Mesenchymal stem cell (in vitro differentiated cells and primary cell): Measurements from ENCODE around the gene CES4A.
"Not testable (repeated sequence)": the region's sequence is repeated elsewhere in the genome, so short reads cannot be mapped to it uniquely, and the experiment has no call there.

Experiments
- DNase-seq: peaks from one replicate; pipeline ENCODE4 v3.0.0-alpha.2; 2013
- H2AFZ ChIP-seq: one replicate; pipeline ENCODE4 v1.6.1; 2013; ENCODE audit warnings: low read depth, mild to moderate bottlenecking, control low read depth, inconsistent platforms, low read length, moderate library complexity
- H2AK5ac ChIP-seq: 2 replicates; pipeline ENCODE4 v1.6.1; 2013; ENCODE audit warnings: low read length, moderate library complexity, mild to moderate bottlenecking, inconsistent platforms; ENCODE audit not compliant: severe bottlenecking
- H2BK120ac ChIP-seq: one replicate; pipeline ENCODE4 v1.6.1; 2013; ENCODE audit warnings: low read depth, mild to moderate bottlenecking, inconsistent platforms, low read length, moderate library complexity
- H2BK12ac ChIP-seq, 2 experiments: one replicate each; pipeline ENCODE4 v1.6.1; 2013; ENCODE audit warnings: inconsistent platforms in 2 of 2, low read length in 2 of 2, mild to moderate bottlenecking in 2 of 2, moderate library complexity in 2 of 2, control low read depth in 1 of 2
- H2BK15ac ChIP-seq: one replicate; pipeline ENCODE4 v1.6.1; 2013; ENCODE audit warnings: mild to moderate bottlenecking, low read depth, inconsistent platforms; ENCODE audit not compliant: poor library complexity, severe bottlenecking
- H2BK5ac ChIP-seq: 2 replicates; pipeline ENCODE4 v1.6.1; 2013; ENCODE audit warnings: low read depth, mild to moderate bottlenecking, low read length, control low read depth, inconsistent platforms; ENCODE audit not compliant: poor library complexity, severe bottlenecking
- H3K14ac ChIP-seq, 2 experiments: one replicate each; pipeline ENCODE4 v1.6.1; 2013; ENCODE audit warnings: inconsistent platforms in 2 of 2, low read length in 2 of 2, control low read depth in 1 of 2, mild to moderate bottlenecking in 1 of 2, moderate library complexity in 1 of 2
- H3K18ac ChIP-seq, 2 experiments: one replicate each; pipeline ENCODE4 v1.6.1; 2013; ENCODE audit warnings: inconsistent platforms in 2 of 2, low read length in 2 of 2, control low read depth in 1 of 2, low read depth in 1 of 2, mild to moderate bottlenecking in 1 of 2
- H3K23ac ChIP-seq, 2 experiments: one replicate each; pipeline ENCODE4 v1.6.1; 2013; ENCODE audit warnings: inconsistent platforms in 2 of 2, low read length in 2 of 2, mild to moderate bottlenecking in 2 of 2, moderate library complexity in 2 of 2, control low read depth in 1 of 2
- H3K27ac ChIP-seq: 2 replicates; pipeline ENCODE4 v1.5.1; 2013; ENCODE audit warnings: mild to moderate bottlenecking, moderate library complexity, low read length, control low read depth, inconsistent platforms; ENCODE audit not compliant: poor library complexity, severe bottlenecking
- H3K27me3 ChIP-seq, 2 experiments: 2 replicates each; pipeline versions ENCODE4 v1.6.1 to v1.7.0; 2013; ENCODE audit warnings: low read length in 2 of 2, mild to moderate bottlenecking in 2 of 2, moderate library complexity in 2 of 2, control low read depth in 1 of 2, inconsistent platforms in 1 of 2; ENCODE audit not compliant: control insufficient read depth in 1 of 2, insufficient read depth in 1 of 2
- H3K36me3 ChIP-seq, 2 experiments: 2 replicates each; pipeline versions ENCODE4 v1.6.1 to v1.7.0; 2013; ENCODE audit warnings: low read length in 2 of 2, control low read depth in 1 of 2, inconsistent platforms in 1 of 2, low read depth in 1 of 2, mild to moderate bottlenecking in 1 of 2; ENCODE audit not compliant: insufficient read depth in 2 of 2, control insufficient read depth in 1 of 2
- H3K4ac ChIP-seq, 2 experiments: one replicate each; pipeline ENCODE4 v1.6.1; 2013; ENCODE audit warnings: inconsistent platforms in 2 of 2, low read length in 2 of 2, mild to moderate bottlenecking in 2 of 2, moderate library complexity in 2 of 2, control low read depth in 1 of 2, low read depth in 1 of 2
- H3K4me1 ChIP-seq: 2 replicates; pipeline ENCODE4 v1.6.1; 2013; ENCODE audit warnings: low read depth, low read length, control low read depth; ENCODE audit not compliant: control insufficient read depth, insufficient read depth
- H3K4me2 ChIP-seq: 2 replicates; pipeline ENCODE4 v1.6.1; 2013; ENCODE audit warnings: low read length, mild to moderate bottlenecking, inconsistent platforms; ENCODE audit not compliant: poor library complexity, severe bottlenecking
- H3K4me3 ChIP-seq, 2 experiments: 2 replicates each; pipeline versions ENCODE4 v1.5.1 to v1.7.0; 2013; ENCODE audit warnings: low read length in 2 of 2, mild to moderate bottlenecking in 2 of 2, control low read depth in 1 of 2, low read depth in 1 of 2; ENCODE audit not compliant: insufficient read depth in 1 of 2
- H3K79me1 ChIP-seq: replicated peaks from 2 replicates; pipeline ENCODE4 v1.6.1; 2013; ENCODE audit warnings: mild to moderate bottlenecking, control low read depth, low read length, inconsistent platforms; ENCODE audit not compliant: poor library complexity, severe bottlenecking
- H3K9ac ChIP-seq: 2 replicates; pipeline ENCODE4 v1.7.0; 2013; ENCODE audit warnings: mild to moderate bottlenecking, low read length, moderate library complexity
- H3K9me3 ChIP-seq: 2 replicates; pipeline ENCODE4 v1.7.0; 2013; ENCODE audit warnings: mild to moderate bottlenecking, low read length; ENCODE audit not compliant: control insufficient read depth
- H4K8ac ChIP-seq: one replicate; pipeline ENCODE4 v1.6.1; 2013; ENCODE audit warnings: inconsistent platforms, mild to moderate bottlenecking, low read length, moderate library complexity
- H4K91ac ChIP-seq: one replicate; pipeline ENCODE4 v1.6.1; 2013; ENCODE audit warnings: mild to moderate bottlenecking, low read length, inconsistent platforms
- WGBS: methylation state at CpG from one replicate; pipeline ENCODE4 v1.1.7; 2013; ENCODE audit warnings: mixed read lengths; 5-methylcytosine and 5-hydroxymethylcytosine counted together

Gene CES4A

DNA sequence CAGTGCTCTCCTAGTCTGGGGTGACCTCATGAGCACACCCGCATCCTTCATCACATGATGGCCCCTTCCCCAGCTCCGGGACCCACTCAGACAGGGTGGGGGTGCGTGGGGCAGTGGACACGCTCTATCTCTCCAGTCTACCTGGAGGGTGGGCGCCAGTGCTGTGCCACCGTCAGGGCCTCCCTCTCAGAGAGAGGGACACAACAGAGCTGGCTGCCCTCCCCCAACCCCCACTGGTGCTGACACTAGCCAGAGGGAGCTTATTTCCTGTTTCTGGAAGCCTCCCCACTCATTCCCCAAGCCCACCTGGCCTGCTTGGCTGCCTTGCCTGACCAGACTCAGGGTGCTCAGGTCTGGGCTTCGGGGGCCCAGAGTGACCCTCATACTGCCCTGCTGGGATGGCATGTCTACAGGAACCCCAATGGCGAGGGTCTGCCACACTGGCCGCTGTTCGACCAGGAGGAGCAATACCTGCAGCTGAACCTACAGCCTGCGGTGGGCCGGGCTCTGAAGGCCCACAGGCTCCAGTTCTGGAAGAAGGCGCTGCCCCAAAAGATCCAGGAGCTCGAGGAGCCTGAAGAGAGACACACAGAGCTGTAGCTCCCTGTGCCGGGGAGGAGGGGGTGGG is 44.8 kb upstream of the CES4A start:
- peaks cover 15% of the 10 kb centered on the region for H3K79me1 ChIP-seq
- peaks cover 0 to under 1% of the 10 kb centered on the region in 2 experiments for H3K27me3 ChIP-seq
- H4K91ac ChIP-seq: no peak overlapping the region
- no peak overlapping the region for H4K8ac ChIP-seq
- peaks cover 5% of the 10 kb centered on the region for H3K4me1 ChIP-seq
- no peak overlapping the region for H3K4ac ChIP-seq
- H3K4me2 ChIP-seq: no peak overlapping the region
- no peak overlapping the region for H2AK5ac ChIP-seq
- no peak overlapping the region for H2BK120ac ChIP-seq
- DNase-seq: no peak
- no peaks in the 10 kb centered on the region for H3K9me3 ChIP-seq
- H3K14ac ChIP-seq: no peak overlapping the region
- H3K9ac ChIP-seq: no peak overlapping the region
- H3K36me3 ChIP-seq: peaks cover 52 to 56% of the 10 kb centered on the region in 2 experiments
- H3K18ac ChIP-seq: no peak overlapping the region
- no peak overlapping the region for H2BK5ac ChIP-seq
- no peak overlapping the region for H3K23ac ChIP-seq
- no peak overlapping the region for H2BK12ac ChIP-seq
- H2BK15ac ChIP-seq: no peak overlapping the region
- H3K4me3 ChIP-seq: no peak overlapping the region
- no peak overlapping the region for H2AFZ ChIP-seq
- 92% methylated on average over 15 of the region's 15 CpGs for WGBS
- H3K27ac ChIP-seq: no peak overlapping the region

DNA sequence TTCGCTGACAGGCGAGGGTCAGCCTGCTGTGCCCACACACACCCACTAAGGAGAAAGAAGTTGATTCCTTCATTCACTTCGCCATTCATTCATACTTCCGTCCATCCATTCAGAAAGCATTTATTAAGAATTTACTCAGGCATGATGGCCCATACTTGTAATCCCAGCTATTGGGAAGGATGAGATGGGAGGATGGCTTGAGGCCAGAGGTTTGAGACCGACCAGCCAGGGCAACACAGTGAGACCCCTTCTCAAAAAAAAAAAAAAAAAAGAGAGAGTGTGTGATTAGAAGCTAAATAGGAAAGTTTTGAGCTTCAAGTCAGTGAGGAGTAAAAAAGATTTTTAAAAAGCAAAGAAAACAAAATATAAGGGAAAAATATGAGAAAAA is 44.3 kb upstream of the CES4A start:
- H2AFZ ChIP-seq: no peak overlapping the region
- no peak overlapping the region for H3K4me3 ChIP-seq
- no peak overlapping the region for H2BK15ac ChIP-seq
- peaks cover 12% of the 10 kb centered on the region for H3K79me1 ChIP-seq
- DNase-seq: no peak
- H3K4ac ChIP-seq: no peak overlapping the region
- no peak overlapping the region for H2BK120ac ChIP-seq
- H3K18ac ChIP-seq: no peak overlapping the region
- peaks cover 48 to 51% of the 10 kb centered on the region in 2 experiments for H3K36me3 ChIP-seq
- H3K9me3 ChIP-seq: no peaks in the 10 kb centered on the region
- no peak overlapping the region for H3K14ac ChIP-seq
- H3K23ac ChIP-seq: no peak overlapping the region
- H2BK5ac ChIP-seq: no peak overlapping the region
- no peak overlapping the region for H2AK5ac ChIP-seq
- H4K91ac ChIP-seq: no peak overlapping the region
- 83% methylated on average over 3 of the region's 5 CpGs for WGBS
- H3K4me2 ChIP-seq: no peak overlapping the region
- no peak overlapping the region for H4K8ac ChIP-seq
- no peak overlapping the region for H3K27ac ChIP-seq
- H3K27me3 ChIP-seq: peaks cover 3 to 6% of the 10 kb centered on the region in 2 experiments
- no peak overlapping the region for H2BK12ac ChIP-seq
- H3K4me1 ChIP-seq: peaks cover 7% of the 10 kb centered on the region
- no peak overlapping the region for H3K9ac ChIP-seq

DNA sequence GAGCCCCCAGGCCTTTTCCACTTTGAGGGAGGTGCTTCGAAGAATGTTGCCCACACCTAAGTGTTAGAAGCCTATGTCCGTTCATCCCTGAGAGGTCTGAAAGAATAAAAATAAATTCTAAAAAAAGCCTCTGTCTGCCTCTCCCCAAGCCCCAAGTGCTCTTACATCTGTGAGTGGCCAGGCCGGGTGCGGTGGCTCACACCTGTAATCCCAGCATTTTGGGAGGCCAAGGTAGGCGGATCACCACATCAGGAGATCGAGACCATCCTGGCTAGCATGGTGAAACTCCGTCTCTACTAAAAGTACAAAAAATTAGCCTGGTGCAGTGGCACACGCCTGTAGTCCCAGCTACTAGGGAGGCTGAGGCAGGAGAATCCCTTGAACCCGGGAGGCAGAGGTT is 43.4 kb upstream of the CES4A start:
- not testable (repeated sequence) for H3K23ac ChIP-seq, H3K4me2 ChIP-seq, H2BK12ac ChIP-seq, H2BK120ac ChIP-seq, H3K27ac ChIP-seq, H3K79me1 ChIP-seq, H3K4me3 ChIP-seq, H3K4me1 ChIP-seq, H3K9me3 ChIP-seq, H2BK15ac ChIP-seq, H3K18ac ChIP-seq, H3K4ac ChIP-seq, H2AK5ac ChIP-seq, H2BK5ac ChIP-seq, H4K91ac ChIP-seq, H4K8ac ChIP-seq, DNase-seq, H3K14ac ChIP-seq, H2AFZ ChIP-seq
- Histone ChIP-seq H3K36me3 (peaks cover 41 to 42% of the 10 kb centered on the region in 2 experiments), H3K27me3 (peaks cover 11 to 14% of the 10 kb centered on the region in 2 experiments), H3K9ac (peak overlapping the region; percentile 11)
- whole genome bisulfite sequencing: 97% methylated on average over 9 of the region's 9 CpGs

DNA sequence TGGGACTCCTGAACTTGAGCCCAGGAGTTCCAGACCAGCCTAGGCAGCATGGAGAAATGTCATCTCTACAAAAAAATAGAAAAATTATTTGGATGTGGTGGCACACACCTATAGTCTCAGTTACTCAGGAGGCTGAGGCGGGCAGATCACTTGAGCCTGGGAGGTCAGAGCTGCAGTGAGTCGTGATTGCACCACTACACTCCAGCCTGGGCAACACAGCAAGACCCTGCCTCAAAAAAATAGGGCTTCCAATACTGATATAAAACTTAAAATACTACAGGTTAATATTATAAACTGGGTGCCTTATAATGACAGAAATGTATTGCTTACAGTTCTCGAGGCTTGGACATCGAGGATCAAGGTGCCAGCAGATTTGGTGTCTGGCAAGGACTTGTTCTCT is 42.5 kb upstream of the CES4A start:
- Histone ChIP-seq H3K36me3 (peaks cover 31 to 32% of the 10 kb centered on the region in 2 experiments), H3K27me3 (peaks cover 14 to 15% of the 10 kb centered on the region in 2 experiments), H3K4ac (no peak overlapping the region), H3K14ac (no peak overlapping the region), H3K27ac (no peak overlapping the region), H3K4me3 (no peak overlapping the region), H4K8ac (no peak overlapping the region), H2AFZ (no peak overlapping the region), H3K79me1 (no peaks in the 10 kb centered on the region), H3K4me1 (peaks cover 7% of the 10 kb centered on the region), H3K4me2 (no peak overlapping the region), H3K9ac (no peak overlapping the region), H2AK5ac (no peak overlapping the region), H3K18ac (no peak overlapping the region), H2BK15ac (no peak overlapping the region), H3K23ac (no peak overlapping the region), H3K9me3 (no peaks in the 10 kb centered on the region), H2BK120ac (no peak overlapping the region), H2BK12ac (no peak overlapping the region), H2BK5ac (no peak overlapping the region), H4K91ac (no peak overlapping the region)
- 94% methylated on average over 3 of the region's 4 CpGs for WGBS
- no peak for DNase-seq
